WERI-Rb-1 (cell line): Measurements from ENCODE around the gene CHST8.

ENCODE experiments used
- DNase-seq: peaks from one replicate; pipeline ENCODE4 v3.0.0-alpha.2; 2020
- H3K27ac ChIP-seq: fragments of 250-450 bp; sonication (Bioruptor Pico); 2 replicates; pipeline ENCODE4 v1.5.1; 2020; ENCODE audit warnings: mild to moderate bottlenecking, moderate library complexity
- H3K27me3 ChIP-seq: fragments of 250-450 bp; sonication (Bioruptor Pico); 2 replicates; pipeline ENCODE4 v1.5.1; 2021; ENCODE audit warnings: mild to moderate bottlenecking, low read depth, moderate library complexity; ENCODE audit not compliant: insufficient read depth, severe bottlenecking
- H3K36me3 ChIP-seq: fragments of 250-450 bp; sonication (Bioruptor Pico); 2 replicates; pipeline ENCODE4 v1.5.1; 2020; ENCODE audit warnings: mild to moderate bottlenecking, moderate library complexity
- H3K4me3 ChIP-seq: 2 replicates; pipeline ENCODE4 v1.5.1; 2011; ENCODE audit warnings: low read depth, mild to moderate bottlenecking, control low read depth, low read length
- H3K9me3 ChIP-seq: fragments of 250-450 bp; sonication (Bioruptor Pico); 2 replicates; pipeline ENCODE4 v1.5.1; 2021; ENCODE audit warnings: mild to moderate bottlenecking, moderate library complexity; ENCODE audit not compliant: severe bottlenecking
- TF ChIP-seq, protein P1 (sequence below): IDR thresholded peaks from 2 replicates; pipeline ENCODE4 v1.5.1; 2011; ENCODE audit warnings: low read depth, mild to moderate bottlenecking, control low read depth, inconsistent platforms, low read length

Gene CHST8

DNA sequence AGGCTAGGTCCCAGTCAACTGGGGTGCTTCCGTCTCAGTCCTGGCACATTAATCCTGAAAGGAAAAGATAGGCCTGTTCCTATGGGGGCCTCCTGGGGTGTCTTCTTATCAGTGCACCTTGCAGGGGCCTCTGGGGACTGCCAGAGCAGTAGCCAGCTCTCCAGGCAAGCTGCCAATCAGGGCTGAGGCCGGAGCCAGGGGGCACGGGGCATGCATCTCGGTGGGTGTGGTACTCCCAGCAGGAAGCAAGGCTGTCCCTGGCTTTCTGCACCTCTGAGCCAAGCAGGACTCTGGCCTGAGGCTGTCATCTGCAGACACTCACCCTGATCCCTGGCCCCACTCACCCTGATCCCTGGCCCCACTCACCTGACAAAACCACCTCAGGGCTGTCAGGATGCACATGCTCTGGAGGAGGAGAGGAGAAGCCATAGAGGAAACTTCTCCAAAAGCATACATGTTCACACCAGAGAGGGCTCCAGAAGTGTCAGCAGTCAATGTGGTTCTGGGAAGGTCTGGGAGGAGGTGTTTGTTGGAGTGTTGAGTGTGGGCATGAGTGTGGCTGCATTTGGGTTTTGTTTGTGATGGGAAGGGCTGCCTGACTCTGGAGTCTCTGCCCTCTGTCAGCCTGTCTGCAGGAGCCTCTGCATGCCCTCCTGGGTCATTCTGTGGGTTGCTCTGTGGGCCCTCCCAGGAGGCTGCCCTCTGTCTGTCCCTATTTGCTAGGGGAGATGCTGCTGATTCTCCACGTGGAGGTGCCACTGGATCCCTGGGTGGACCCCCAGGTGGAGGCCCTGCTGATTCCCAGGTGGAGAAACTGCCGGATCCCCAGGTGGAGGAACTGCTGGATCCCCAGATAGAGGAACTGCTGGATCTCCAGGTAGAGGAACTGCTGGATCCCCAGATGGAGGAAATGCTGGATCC lies 152.2 kb downstream of the CHST8 start:
- H3K36me3 ChIP-seq = no peaks in the 10 kb centered on the region; the same call in 1 of the 2 replicates
- no peak overlapping the region for H3K4me3 ChIP-seq
- DNase-seq = no peak
- no peaks in the 10 kb centered on the region for H3K27me3 ChIP-seq
- no peaks in the 10 kb centered on the region for H3K9me3 ChIP-seq
- TF ChIP-seq, protein P1, sequence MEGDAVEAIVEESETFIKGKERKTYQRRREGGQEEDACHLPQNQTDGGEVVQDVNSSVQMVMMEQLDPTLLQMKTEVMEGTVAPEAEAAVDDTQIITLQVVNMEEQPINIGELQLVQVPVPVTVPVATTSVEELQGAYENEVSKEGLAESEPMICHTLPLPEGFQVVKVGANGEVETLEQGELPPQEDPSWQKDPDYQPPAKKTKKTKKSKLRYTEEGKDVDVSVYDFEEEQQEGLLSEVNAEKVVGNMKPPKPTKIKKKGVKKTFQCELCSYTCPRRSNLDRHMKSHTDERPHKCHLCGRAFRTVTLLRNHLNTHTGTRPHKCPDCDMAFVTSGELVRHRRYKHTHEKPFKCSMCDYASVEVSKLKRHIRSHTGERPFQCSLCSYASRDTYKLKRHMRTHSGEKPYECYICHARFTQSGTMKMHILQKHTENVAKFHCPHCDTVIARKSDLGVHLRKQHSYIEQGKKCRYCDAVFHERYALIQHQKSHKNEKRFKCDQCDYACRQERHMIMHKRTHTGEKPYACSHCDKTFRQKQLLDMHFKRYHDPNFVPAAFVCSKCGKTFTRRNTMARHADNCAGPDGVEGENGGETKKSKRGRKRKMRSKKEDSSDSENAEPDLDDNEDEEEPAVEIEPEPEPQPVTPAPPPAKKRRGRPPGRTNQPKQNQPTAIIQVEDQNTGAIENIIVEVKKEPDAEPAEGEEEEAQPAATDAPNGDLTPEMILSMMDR = no peak
- H3K27ac ChIP-seq = no peak overlapping the region

DNA sequence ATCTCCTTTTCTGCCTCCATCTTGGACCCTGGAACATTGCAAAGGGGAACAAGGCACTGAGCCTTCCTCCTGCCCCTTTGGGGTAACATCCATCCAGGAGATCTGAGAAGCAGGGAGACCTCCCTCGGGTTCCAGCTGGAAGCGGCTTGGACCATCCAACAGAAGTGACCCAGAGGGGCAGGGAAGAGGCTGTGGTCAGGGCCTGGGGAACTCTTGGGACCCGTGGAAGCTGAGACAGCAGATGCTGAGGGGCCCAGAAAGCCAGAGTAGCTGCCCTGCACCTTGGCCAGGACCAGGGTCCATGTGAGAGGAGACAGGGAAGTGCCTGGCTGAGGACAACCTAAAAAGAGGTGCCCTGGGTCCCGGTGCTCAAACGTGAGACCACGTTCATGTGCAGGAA lies 153.0 kb downstream of the CHST8 start:
- Histone ChIP-seq H3K36me3 (no peaks in the 10 kb centered on the region; the same call in 1 of the 2 replicates), H3K27ac (no peak overlapping the region), H3K27me3 (no peaks in the 10 kb centered on the region), H3K4me3 (no peak overlapping the region), H3K9me3 (no peaks in the 10 kb centered on the region)
- TF ChIP-seq, protein P1 = no peak
- no peak for DNase-seq

DNA sequence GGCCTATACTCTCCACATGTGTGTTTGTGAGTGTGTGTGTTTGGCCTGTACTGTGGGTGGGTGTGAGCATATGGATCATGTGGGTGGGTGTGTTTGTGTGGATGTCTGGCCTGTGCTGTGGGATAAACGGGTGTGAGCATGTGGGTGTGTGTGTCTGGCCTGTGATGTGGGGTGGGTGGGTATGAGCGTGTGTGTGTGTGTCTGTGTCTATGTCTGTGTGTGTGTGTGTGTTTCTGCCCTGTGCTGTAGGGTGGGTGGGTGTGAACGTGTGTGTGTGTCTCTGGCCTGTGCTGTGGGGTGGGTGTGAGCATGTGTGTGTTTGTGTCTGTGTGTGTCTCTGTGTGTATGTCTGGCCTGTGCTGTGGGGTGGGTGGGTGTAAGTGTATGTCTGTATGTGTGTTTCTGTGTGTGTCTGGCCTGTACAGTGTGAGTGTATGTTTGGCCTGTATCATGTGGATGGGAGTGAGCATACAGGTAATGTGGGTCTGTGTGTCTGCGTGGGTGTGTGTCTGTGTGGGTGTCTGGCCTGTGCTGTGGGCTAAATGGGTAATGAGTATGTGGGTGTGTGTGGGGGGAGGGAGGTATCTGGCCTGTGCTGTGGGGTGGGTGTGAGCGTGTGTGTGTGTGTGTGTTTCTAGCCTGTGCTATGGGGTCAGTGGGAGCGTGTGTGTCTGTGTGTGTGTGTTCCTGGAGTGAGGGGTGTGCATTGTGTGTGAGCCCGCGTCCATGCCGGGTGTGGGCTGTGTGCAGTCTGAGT lies 154.2 kb downstream of the CHST8 start:
- Histone ChIP-seq H3K4me3 (no peak overlapping the region), H3K27me3 (no peaks in the 10 kb centered on the region), H3K36me3 (no peaks in the 10 kb centered on the region; the same call in 1 of the 2 replicates), H3K9me3 (no peaks in the 10 kb centered on the region), H3K27ac (no peak overlapping the region)
- TF ChIP-seq, protein P1 = no peak
- no peak for DNase-seq

DNA sequence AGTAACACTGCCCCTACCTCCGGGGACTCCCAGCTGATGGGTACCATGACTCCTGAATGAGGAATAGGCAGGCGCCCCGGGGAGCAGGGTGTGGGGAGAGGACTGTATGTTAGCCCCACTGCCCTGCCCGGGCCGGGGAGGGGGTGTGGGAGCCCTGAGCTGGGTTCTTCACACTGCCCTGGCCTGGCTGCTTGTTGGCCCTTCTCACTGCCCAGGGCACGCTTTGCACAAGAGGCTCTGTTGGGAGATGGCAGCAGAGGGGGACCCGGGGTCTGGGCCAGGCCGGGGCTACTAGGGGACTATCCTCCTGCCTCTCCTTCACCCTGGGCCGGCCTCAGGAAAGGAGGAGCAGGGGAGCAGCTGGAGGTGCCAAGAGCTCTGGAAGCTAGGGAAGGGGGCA lies 155.6 kb downstream of the CHST8 start:
- Histone ChIP-seq H3K36me3 (no peaks in the 10 kb centered on the region; the same call in 1 of the 2 replicates), H3K27ac (no peak overlapping the region), H3K9me3 (no peaks in the 10 kb centered on the region), H3K27me3 (no peaks in the 10 kb centered on the region), H3K4me3 (no peak overlapping the region)
- DNase-seq = no peak
- TF ChIP-seq, protein P1 = no peak

DNA sequence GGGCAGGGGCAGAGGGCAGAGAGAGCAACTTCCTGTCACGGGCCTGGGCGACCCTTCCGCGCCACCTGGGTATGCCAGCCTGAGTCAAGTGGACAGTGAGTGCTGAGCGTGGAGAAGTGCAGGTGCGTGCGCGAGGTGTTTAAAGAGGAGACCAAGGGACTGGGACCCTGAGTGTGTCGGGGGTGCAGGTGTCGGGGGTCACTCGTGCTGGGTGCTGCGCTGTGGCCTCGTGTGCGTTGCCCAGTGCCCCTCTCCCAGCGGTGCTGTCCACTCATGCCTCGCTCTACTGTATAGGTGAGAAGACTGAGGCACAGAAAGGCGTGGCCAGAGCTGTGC lies 156.0 kb downstream of the CHST8 start:
- Histone ChIP-seq H3K27ac (no peak overlapping the region), H3K4me3 (no peak overlapping the region), H3K9me3 (no peaks in the 10 kb centered on the region), H3K36me3 (no peaks in the 10 kb centered on the region), H3K27me3 (no peaks in the 10 kb centered on the region)
- DNase-seq = no peak
- TF ChIP-seq, protein P1 = no peak
